SH-SY5Y (cell line): ENCODE data around the gene TSC22D1.

ENCODE experiments used
- GATA2 ChIP-seq: IDR thresholded peaks from 2 replicates; pipeline ENCODE4 v1.6.1; 2011; ENCODE audit warnings: mild to moderate bottlenecking, low read depth, low read length
- GATA3 ChIP-seq: IDR thresholded peaks from 2 replicates; pipeline ENCODE4 v1.6.1; 2011; ENCODE audit warnings: low read depth, mild to moderate bottlenecking, low read length, moderate library complexity

TSC22D1 gene

GRCh38 chr13:44576351-44577235 is 463 bp upstream of the TSC22D1 start:
- TF ChIP-seq GATA2 (no peak), GATA3 (no peak)

GRCh38 chr13:44575035-44575434 is 1.1 kb downstream of the TSC22D1 start:
- no peak for TF ChIP-seq GATA2
- TF ChIP-seq GATA3 = no peak

- TF ChIP-seq GATA2 (no peak), GATA3 (no peak)
Observed at GRCh38 chr13:44574466-44574855, 1.7 kb downstream of the TSC22D1 start.

GRCh38 chr13:44573790-44574465 is 2.2 kb downstream of the TSC22D1 start:
- TF ChIP-seq GATA2 (no peak), GATA3 (no peak)

- TF ChIP-seq GATA2 (no peak), GATA3 (no peak)
Observed at GRCh38 chr13:44573071-44573470, 3.1 kb downstream of the TSC22D1 start.

- TF ChIP-seq GATA2 (no peak), GATA3 (no peak)
Observed at GRCh38 chr13:44566601-44567000, 9.5 kb downstream of the TSC22D1 start.

GRCh38 chr13:44565881-44566280 is 10.2 kb downstream of the TSC22D1 start:
- TF ChIP-seq GATA3 (no peak), GATA2 (no peak)

- no peak for TF ChIP-seq GATA2
- no peak for TF ChIP-seq GATA3
Observed at GRCh38 chr13:44564936-44565335, 11.2 kb downstream of the TSC22D1 start.

- no peak for TF ChIP-seq GATA3
- TF ChIP-seq GATA2 = no peak
Observed at GRCh38 chr13:44561351-44561750, 14.8 kb downstream of the TSC22D1 start.

- TF ChIP-seq GATA3 (no peak), GATA2 (no peak)
Observed at GRCh38 chr13:44557986-44558385, 18.1 kb downstream of the TSC22D1 start.

- TF ChIP-seq GATA3 = no peak
- TF ChIP-seq GATA2 = no peak
Observed at GRCh38 chr13:44555207-44555606, 20.9 kb downstream of the TSC22D1 start.

- TF ChIP-seq GATA2 (no peak), GATA3 (no peak)
Observed at GRCh38 chr13:44549476-44549875, 26.7 kb downstream of the TSC22D1 start.

GRCh38 chr13:44546164-44546563 is 30.0 kb downstream of the TSC22D1 start:
- TF ChIP-seq GATA2 (no peak), GATA3 (no peak)

- TF ChIP-seq GATA2 = no peak
- TF ChIP-seq GATA3 = no peak
Observed at GRCh38 chr13:44543369-44543768, 32.8 kb downstream of the TSC22D1 start.

- TF ChIP-seq GATA3 (no peak), GATA2 (no peak)
Observed at GRCh38 chr13:44542361-44542760, 33.8 kb downstream of the TSC22D1 start.
